GM10847 (cell line): ENCODE measurements around the gene DPPA2.

Source experiments
- POLR2A ChIP-seq: IDR thresholded peaks from 2 replicates; pipeline ENCODE4 v1.6.1; 2011; ENCODE audit not compliant: insufficient read length; ENCODE audit errors: extremely low read depth

Gene DPPA2

GRCh38 chr3:109316162-109316730, at the start of gene DPPA2:
Gene DPPA2 (minus strand): TSS chr3:109316517. CDS start chr3:109314542, 1,975 bp downstream.
- no peak for TF ChIP-seq POLR2A

GRCh38 chr3:109364088-109364487, 47.8 kb upstream of the DPPA2 start:
- no peak for TF ChIP-seq POLR2A

- no peak for TF ChIP-seq POLR2A
Observed at GRCh38 chr3:109363634-109364033, 47.3 kb upstream of the DPPA2 start.

GRCh38 chr3:109362823-109363222, 46.5 kb upstream of the DPPA2 start:
- no peak for TF ChIP-seq POLR2A

GRCh38 chr3:109356442-109357155, 40.3 kb upstream of the DPPA2 start:
- TF ChIP-seq POLR2A, result no peak

- no peak for TF ChIP-seq POLR2A
Observed at GRCh38 chr3:109355625-109356441, 39.5 kb upstream of the DPPA2 start.

GRCh38 chr3:109353057-109353456, 36.7 kb upstream of the DPPA2 start:
- TF ChIP-seq POLR2A, result no peak

GRCh38 chr3:109351231-109351630, 34.9 kb upstream of the DPPA2 start:
- TF ChIP-seq POLR2A, result no peak

GRCh38 chr3:109346770-109347295, 30.5 kb upstream of the DPPA2 start:
- no peak for TF ChIP-seq POLR2A

GRCh38 chr3:109346099-109346498, 29.8 kb upstream of the DPPA2 start:
- TF ChIP-seq POLR2A, result no peak

- no peak for TF ChIP-seq POLR2A
Observed at GRCh38 chr3:109339714-109340648, 23.7 kb upstream of the DPPA2 start.

GRCh38 chr3:109339197-109339596, 22.9 kb upstream of the DPPA2 start:
- TF ChIP-seq POLR2A, result no peak

GRCh38 chr3:109338322-109338721, 22.0 kb upstream of the DPPA2 start:
- TF ChIP-seq POLR2A, result no peak

- no peak for TF ChIP-seq POLR2A
Observed at GRCh38 chr3:109337393-109337792, 21.1 kb upstream of the DPPA2 start, which contains the start of gene DPPA4. Gene DPPA4 (minus strand): TSS chr3:109337546. CDS start chr3:109337517, 29 bp downstream.

GRCh38 chr3:109336291-109336861, 20.1 kb upstream of the DPPA2 start:
- no peak for TF ChIP-seq POLR2A

GRCh38 chr3:109334572-109334971, 18.3 kb upstream of the DPPA2 start:
- no peak for TF ChIP-seq POLR2A
